ENCODE data around the gene ANKRD33B.

The ANKRD33B gene

DNA sequence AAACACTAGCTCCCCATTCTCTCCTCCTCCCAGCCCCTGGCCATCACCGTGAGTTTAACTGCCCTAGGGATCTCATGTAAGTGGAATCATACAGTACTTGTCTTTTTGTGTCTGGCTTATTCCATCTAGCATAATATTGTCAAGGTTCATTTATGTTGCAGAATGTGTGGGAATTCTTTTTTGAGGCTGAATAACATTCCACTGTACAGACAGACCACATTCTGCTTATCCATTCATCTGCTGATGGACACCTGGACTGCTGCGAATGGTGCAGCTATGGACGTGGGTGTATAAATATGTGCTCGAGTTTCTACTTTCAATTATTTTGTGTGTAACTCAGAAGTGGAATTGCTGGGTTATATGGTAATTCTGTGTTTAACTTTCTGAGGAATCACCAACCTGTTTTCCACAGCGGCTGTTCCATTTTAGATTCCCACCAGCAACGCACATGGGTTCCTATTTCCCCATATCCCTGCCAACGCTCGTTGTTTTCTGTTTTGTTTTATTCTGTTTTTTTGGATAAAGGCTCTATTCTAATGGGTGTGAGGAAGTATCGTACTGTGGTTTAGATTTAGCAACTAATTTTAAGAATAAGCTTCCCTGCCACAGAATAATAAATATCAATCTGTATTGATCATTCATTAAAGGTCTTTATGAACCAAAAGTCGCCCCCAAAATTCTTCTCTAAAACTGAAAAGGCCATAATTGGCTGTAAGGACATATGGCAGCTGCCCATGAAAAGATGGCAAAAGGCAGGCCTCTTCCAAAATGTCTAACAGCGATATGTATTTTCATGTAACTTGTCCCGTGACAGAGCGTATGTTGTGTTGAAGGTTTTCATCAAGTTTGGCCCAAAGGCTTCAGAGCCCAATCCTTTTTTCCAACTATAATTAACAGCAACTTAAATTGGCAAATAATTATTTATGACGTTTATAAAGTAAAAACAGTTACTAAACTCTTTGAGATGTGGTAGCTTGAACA, 126.9 kb downstream of the ANKRD33B start:
- H3K27ac Mint-ChIP-seq: no peak overlapping the region
- H3K27me3 Mint-ChIP-seq: no peaks in the 10 kb centered on the region
- H3K36me3 Mint-ChIP-seq: peaks cover 16% of the 10 kb centered on the region
- peaks cover 16% of the 10 kb centered on the region for H3K4me1 Mint-ChIP-seq
- DNase-seq (ENCODE audit: low spot score in 2 of 2) (no peak), ATAC-seq (ENCODE audit: low read depth) (no peak)
- peaks cover 2% of the 10 kb centered on the region for H3K9me3 Mint-ChIP-seq
- H3K4me3 Mint-ChIP-seq: no peak overlapping the region

GRCh38 chr5:10691826-10692785, 128.2 kb downstream of the ANKRD33B start:
- no peak for ATAC-seq (ENCODE audit: low read depth)
- no peaks in the 10 kb centered on the region for H3K27me3 Mint-ChIP-seq

DNA sequence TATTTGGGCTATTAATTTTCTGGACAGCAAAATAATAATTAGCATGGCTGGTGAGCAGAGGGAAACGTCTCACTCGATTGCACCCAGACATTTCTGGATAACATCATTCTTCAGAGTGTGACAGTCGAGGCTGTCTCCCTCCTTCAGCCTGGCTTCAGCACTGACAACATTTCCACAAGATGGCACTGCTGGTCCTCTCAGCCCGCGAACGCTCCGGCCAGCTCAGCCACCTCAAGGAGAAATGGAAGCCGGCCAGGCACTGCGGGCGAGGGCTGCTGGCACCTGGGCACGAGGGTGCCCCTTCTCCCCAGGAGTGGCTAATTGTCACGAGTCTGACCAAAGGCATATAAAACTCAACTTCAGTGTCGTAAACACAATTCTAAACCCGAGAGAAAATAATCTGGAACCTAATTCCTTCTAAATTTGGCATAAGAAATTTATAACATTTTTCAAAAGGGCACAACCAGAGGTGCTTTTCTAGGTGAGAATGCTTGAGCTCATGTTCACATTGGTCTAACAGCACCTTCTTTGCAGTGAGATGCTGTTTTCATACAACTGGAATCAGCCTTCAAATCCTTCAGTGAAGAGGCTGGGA, 131.3 kb downstream of the ANKRD33B start:
- peaks cover 20% of the 10 kb centered on the region for H3K4me1 Mint-ChIP-seq
- H3K36me3 Mint-ChIP-seq: peaks cover 2% of the 10 kb centered on the region
- H3K4me3 Mint-ChIP-seq: peak overlapping the region; percentile 8
- peak overlapping the region; percentile 11 for H3K27ac Mint-ChIP-seq
- DNase-seq (ENCODE audit: low spot score in 2 of 2) (peak; percentile 35 to 48), ATAC-seq (ENCODE audit: low read depth) (peak; percentile 23)
- no peaks in the 10 kb centered on the region for H3K27me3 Mint-ChIP-seq
- no peaks in the 10 kb centered on the region for H3K9me3 Mint-ChIP-seq

More at GRCh38 chr5:10691826-10692785, 128.2 kb downstream of the ANKRD33B start:
- Mint-ChIP-seq H3K4me3 (no peak overlapping the region), H3K4me1 (peaks cover 12% of the 10 kb centered on the region), H3K27ac (no peak overlapping the region), H3K36me3 (peaks cover 10% of the 10 kb centered on the region), H3K9me3 (peaks cover 2% of the 10 kb centered on the region)
- no peak for DNase-seq (ENCODE audit: low spot score in 2 of 2)

DNA sequence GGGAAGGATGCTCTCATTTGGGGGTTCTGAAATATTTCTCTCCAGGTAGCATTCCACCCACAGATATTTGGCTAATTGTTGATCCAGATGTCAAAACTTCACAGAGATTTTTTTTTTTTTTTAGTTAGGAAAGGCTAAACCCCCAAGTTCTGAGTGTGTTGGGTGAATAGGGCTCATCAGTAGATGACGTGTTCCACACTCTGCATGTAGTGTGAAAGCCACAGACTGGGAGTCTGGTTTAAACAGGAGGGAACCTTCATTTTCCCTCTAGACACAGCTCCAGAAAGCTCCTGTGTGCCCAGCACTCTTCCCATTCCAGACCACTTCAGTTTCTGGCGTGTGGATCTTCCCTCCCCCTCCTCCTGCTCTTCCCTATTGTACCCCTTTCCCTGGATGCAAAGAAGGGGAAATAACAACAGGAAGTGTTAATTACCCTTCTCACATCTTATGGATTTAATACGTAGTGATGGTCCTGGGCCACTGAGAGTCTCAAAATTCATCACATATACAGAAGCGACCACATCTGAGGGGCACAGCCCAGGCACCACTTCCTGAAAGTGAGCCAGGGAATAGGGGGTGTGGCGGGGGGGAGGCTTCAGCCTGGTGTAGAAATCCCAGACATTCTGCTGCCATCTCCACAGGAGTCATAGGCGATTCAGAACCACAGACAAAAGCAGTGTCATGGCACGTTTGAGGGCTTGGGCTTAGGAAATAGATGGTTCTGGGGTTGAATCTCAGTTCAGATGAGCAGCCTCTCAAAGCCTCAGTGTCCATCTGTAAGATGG, 132.1 kb downstream of the ANKRD33B start:
- Mint-ChIP-seq H3K4me1 (peaks cover 21% of the 10 kb centered on the region), H3K27ac (peak overlapping the region; percentile 10), H3K9me3 (no peaks in the 10 kb centered on the region), H3K36me3 (peaks cover 2% of the 10 kb centered on the region), H3K4me3 (no peak overlapping the region), H3K27me3 (no peaks in the 10 kb centered on the region)
- no peak for DNase-seq (ENCODE audit: low spot score in 2 of 2)
- no peak for ATAC-seq (ENCODE audit: low read depth)

- Mint-ChIP-seq H3K4me1 (peaks cover 33% of the 10 kb centered on the region), H3K4me3 (peak overlapping the region; percentile 33)
- ATAC-seq (ENCODE audit: low read depth): no peak
Measured at GRCh38 chr5:10699281-10699874, 135.5 kb downstream of the ANKRD33B start.

DNA sequence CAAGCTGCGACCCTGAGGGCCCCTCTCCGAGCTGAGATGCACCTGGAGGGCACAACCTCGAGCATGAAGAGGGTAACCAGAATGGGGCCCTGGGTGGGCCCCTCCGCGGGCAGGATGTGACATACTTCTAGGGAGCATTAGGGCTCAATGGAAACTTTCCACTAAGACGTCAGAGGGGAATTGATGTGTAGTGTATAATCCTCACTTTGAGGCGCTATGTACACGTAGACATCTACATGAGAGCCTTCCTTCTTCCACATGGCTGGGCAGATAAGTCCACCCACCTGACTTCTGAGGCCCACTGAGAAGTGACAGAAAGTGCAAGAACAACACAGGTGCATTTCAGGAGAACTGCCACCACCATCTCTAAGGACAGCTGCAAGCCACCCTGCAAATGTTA, 136.1 kb downstream of the ANKRD33B start:
- H3K27me3 Mint-ChIP-seq: no peaks in the 10 kb centered on the region
- ATAC-seq (ENCODE audit: low read depth) (peak; percentile 89), DNase-seq (ENCODE audit: low spot score in 2 of 2) (peak; percentile 16 to 50)
- peaks cover 37% of the 10 kb centered on the region for H3K4me1 Mint-ChIP-seq
- peak overlapping the region; percentile 46 for H3K4me3 Mint-ChIP-seq
- peaks cover 4% of the 10 kb centered on the region for H3K36me3 Mint-ChIP-seq
- no peaks in the 10 kb centered on the region for H3K9me3 Mint-ChIP-seq
- peak overlapping the region; percentile 94 for H3K27ac Mint-ChIP-seq

More at GRCh38 chr5:10699281-10699874, 135.5 kb downstream of the ANKRD33B start:
- H3K9me3 Mint-ChIP-seq: no peaks in the 10 kb centered on the region
- peaks cover 4% of the 10 kb centered on the region for H3K36me3 Mint-ChIP-seq
- H3K27ac Mint-ChIP-seq: peak overlapping the region; percentile 94
- DNase-seq (ENCODE audit: low spot score in 2 of 2): no peak
- no peaks in the 10 kb centered on the region for H3K27me3 Mint-ChIP-seq

DNA sequence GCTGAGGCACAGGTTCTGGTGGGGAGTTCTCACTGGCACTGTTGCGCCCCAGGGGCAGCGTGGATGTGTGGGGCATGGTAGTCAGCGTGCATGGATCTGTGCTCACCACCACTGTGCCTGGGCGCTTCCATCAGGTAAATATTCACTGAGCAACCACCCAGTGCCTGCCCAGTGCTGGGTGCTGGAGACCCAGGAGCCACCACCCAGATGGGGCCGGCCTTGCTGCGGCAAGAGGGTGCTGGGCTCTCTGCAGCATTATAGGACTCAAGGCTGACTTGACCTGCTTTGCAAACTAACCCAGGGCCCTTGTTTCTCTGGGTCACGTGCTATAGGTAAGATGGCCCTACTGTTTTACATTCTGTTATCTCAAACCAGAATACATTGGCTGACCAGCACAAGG, 136.6 kb downstream of the ANKRD33B start:
- Mint-ChIP-seq H3K4me1 (peaks cover 40% of the 10 kb centered on the region), H3K9me3 (no peaks in the 10 kb centered on the region), H3K36me3 (peaks cover 4% of the 10 kb centered on the region), H3K27me3 (no peaks in the 10 kb centered on the region), H3K4me3 (peak overlapping the region; percentile 46), H3K27ac (peak overlapping the region; percentile 94)
- DNase-seq (ENCODE audit: low spot score in 2 of 2) (no peak), ATAC-seq (ENCODE audit: low read depth) (no peak)

GRCh38 chr5:10701567-10702039, 137.7 kb downstream of the ANKRD33B start:
- H3K4me3 Mint-ChIP-seq: no peak overlapping the region
- peak; percentile 37 to 38 for DNase-seq (ENCODE audit: low spot score in 2 of 2)
- peaks cover 41% of the 10 kb centered on the region for H3K4me1 Mint-ChIP-seq
- no peak for ATAC-seq (ENCODE audit: low read depth)
- H3K27ac Mint-ChIP-seq: peak overlapping the region; percentile 75
- H3K27me3 Mint-ChIP-seq: no peaks in the 10 kb centered on the region
- no peaks in the 10 kb centered on the region for H3K9me3 Mint-ChIP-seq
- H3K36me3 Mint-ChIP-seq: peaks cover 4% of the 10 kb centered on the region

- peak overlapping the region; percentile 75 for H3K27ac Mint-ChIP-seq
- H3K9me3 Mint-ChIP-seq: no peaks in the 10 kb centered on the region
- DNase-seq (ENCODE audit: low spot score in 2 of 2): no peak
- H3K27me3 Mint-ChIP-seq: no peaks in the 10 kb centered on the region
- peaks cover 45% of the 10 kb centered on the region for H3K4me1 Mint-ChIP-seq
- H3K4me3 Mint-ChIP-seq: no peak overlapping the region
- H3K36me3 Mint-ChIP-seq: peaks cover 6% of the 10 kb centered on the region
- ATAC-seq (ENCODE audit: low read depth): no peak
Measured at GRCh38 chr5:10702040-10702629, 138.3 kb downstream of the ANKRD33B start.

DNA sequence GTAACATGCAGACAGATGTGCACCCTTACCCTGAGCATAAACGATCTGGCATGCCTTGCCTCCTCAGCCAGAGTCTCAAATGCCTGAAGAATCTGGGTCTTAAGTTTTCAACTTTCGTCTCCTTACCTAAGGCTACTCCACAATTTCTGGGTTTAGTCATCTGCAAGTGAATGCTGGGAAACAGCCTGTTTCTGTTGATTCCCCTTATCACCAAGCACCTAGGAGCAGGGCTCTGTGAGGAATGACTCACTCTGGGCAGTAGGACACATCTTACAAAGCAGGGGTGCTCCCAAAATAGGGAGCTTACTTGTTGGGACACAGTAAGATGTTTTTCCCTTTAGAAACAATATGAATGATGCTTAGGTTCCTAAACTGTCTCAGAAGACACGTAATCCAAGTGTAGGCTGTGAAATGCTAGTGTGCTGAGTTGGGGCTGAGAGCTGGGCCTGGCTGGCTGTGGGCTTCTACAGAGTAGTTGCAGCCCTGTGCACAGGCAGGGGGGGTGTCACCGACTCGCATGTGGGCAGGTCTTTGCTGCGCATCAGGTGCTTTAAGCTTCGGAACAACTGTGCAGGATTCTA, 139.1 kb downstream of the ANKRD33B start:
- Mint-ChIP-seq H3K27me3 (no peaks in the 10 kb centered on the region), H3K36me3 (peaks cover 11% of the 10 kb centered on the region), H3K4me3 (no peak overlapping the region), H3K9me3 (no peaks in the 10 kb centered on the region), H3K27ac (peak overlapping the region; percentile 46), H3K4me1 (peaks cover 50% of the 10 kb centered on the region)
- no peak for ATAC-seq (ENCODE audit: low read depth)
- DNase-seq (ENCODE audit: low spot score in 2 of 2): no peak

DNA sequence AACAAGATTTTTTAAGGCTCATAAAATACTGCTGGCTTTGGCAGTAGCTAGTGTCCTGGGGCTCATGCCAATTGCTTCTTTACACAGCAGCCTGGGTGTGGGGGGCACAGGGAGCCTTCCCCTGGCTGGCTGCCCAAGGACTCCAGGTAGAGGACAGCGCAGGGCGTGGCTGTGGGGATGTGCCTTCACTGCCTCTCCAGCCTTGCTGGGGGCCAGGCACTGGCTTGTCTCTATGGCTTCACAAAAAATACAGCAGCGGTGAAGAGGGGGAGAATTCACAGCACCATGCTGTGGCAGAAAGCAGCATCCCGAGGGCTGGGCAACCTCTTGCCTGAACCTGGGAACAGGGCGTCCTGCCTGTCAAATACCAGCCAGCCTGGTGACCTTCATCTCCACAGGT, 139.8 kb downstream of the ANKRD33B start:
- peaks cover 56% of the 10 kb centered on the region for H3K4me1 Mint-ChIP-seq
- H3K36me3 Mint-ChIP-seq: peaks cover 12% of the 10 kb centered on the region

More for the DNA sequence above, 139.8 kb downstream of the ANKRD33B start:
- no peaks in the 10 kb centered on the region for H3K27me3 Mint-ChIP-seq
- H3K4me3 Mint-ChIP-seq: no peak overlapping the region
- peak overlapping the region; percentile 46 for H3K27ac Mint-ChIP-seq
- no peaks in the 10 kb centered on the region for H3K9me3 Mint-ChIP-seq
- no peak for ATAC-seq (ENCODE audit: low read depth)
- DNase-seq (ENCODE audit: low spot score in 2 of 2): no peak

Data from memory B cell (primary cell).